ENCODE measurements around the gene MYH9. TPM values are rescaled to one million over a fixed set of nuclear protein-coding genes. Genes with fewer than 3 reads are reported as not detected.

MYH9 gene
- polyA plus RNA-seq, 1 donor from 2014 or later, result 7.1 TPM

DNA sequence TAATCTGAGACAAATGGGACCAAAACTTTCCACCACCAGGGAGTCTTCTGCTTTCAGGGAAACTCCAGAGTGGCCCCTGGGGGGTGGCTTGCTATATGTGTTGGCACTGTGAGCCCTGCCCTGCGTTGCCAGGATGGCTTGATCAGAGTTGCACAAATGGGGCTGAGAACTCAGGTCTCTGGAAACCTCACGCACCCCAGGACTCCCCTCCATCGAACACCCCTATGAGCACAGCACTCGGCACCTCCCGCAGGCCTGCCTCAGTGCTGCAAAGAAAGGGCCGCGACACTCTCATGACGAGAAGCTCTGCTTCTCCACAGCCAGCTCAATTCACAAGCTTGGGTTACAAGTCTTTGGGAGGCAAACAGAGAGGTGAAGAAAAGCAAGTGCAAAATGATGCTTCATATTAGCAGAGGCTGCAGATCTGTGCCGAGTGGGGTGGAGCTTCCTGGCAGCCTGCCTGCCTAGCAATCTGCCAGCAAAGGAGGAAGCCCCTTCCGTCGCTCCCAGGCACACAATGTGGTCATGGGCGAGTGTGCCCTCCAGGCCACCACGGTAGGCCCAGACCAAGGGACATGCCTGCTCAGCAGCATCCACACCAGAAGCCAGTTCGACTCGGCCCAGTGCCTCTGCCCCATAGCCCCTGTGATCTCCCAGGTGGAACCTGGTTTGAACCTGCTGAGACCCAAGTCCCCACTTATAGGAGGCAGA is 55.7 kb downstream of the MYH9 start:
- Histone ChIP-seq H3K27ac (ENCODE audit: low read length) (no peak overlapping the region), H3K36me3 (ENCODE audit: insufficient read depth, low read length) (no peaks in the 10 kb centered on the region), H3K9me3 (ENCODE audit: low read length) (no peaks in the 10 kb centered on the region), H3K9me2 (ENCODE audit: insufficient read depth, low read length) (no peaks in the 10 kb centered on the region), H3K4me3 (ENCODE audit: low read length) (no peak overlapping the region), H3K4me2 (ENCODE audit: low read length) (no peak overlapping the region), H3K9ac (ENCODE audit: low read length) (no peak overlapping the region), H3F3A (ENCODE audit: insufficient read depth, low read length, poor library complexity, severe bottlenecking) (no peaks in the 10 kb centered on the region), H3K27me3 (ENCODE audit: insufficient read depth, low read depth, low read length) (no peaks in the 10 kb centered on the region), H3K79me2 (replicated peaks; ENCODE audit: insufficient read depth, low read length) (no peaks in the 10 kb centered on the region), H2AFZ (ENCODE audit: low read depth, low read length) (no peak overlapping the region), H4K20me1 (ENCODE audit: insufficient read depth) (no peaks in the 10 kb centered on the region)
- TF ChIP-seq, protein P1, sequence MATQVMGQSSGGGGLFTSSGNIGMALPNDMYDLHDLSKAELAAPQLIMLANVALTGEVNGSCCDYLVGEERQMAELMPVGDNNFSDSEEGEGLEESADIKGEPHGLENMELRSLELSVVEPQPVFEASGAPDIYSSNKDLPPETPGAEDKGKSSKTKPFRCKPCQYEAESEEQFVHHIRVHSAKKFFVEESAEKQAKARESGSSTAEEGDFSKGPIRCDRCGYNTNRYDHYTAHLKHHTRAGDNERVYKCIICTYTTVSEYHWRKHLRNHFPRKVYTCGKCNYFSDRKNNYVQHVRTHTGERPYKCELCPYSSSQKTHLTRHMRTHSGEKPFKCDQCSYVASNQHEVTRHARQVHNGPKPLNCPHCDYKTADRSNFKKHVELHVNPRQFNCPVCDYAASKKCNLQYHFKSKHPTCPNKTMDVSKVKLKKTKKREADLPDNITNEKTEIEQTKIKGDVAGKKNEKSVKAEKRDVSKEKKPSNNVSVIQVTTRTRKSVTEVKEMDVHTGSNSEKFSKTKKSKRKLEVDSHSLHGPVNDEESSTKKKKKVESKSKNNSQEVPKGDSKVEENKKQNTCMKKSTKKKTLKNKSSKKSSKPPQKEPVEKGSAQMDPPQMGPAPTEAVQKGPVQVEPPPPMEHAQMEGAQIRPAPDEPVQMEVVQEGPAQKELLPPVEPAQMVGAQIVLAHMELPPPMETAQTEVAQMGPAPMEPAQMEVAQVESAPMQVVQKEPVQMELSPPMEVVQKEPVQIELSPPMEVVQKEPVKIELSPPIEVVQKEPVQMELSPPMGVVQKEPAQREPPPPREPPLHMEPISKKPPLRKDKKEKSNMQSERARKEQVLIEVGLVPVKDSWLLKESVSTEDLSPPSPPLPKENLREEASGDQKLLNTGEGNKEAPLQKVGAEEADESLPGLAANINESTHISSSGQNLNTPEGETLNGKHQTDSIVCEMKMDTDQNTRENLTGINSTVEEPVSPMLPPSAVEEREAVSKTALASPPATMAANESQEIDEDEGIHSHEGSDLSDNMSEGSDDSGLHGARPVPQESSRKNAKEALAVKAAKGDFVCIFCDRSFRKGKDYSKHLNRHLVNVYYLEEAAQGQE (IDR thresholded peaks at IDR 0.05; ENCODE audit: borderline replicate concordance), result no peak
- TF ChIP-seq RAD21 (conservative IDR thresholded peaks at IDR 0.05) (no peak), POLR2AphosphoS5 (IDR thresholded peaks at IDR 0.05) (no peak), MXI1 (conservative IDR thresholded peaks at IDR 0.05; ENCODE audit: poor library complexity, severe bottlenecking) (no peak), EP300 (conservative IDR thresholded peaks at IDR 0.05; ENCODE audit: poor library complexity, severe bottlenecking) (no peak), TAF1 (IDR thresholded peaks at IDR 0.05; ENCODE audit: low read depth) (no peak), EZH2 (IDR thresholded peaks at IDR 0.05; ENCODE audit: borderline replicate concordance, insufficient read depth, low read length, poor library complexity, severe bottlenecking) (no peak)
- TF ChIP-seq, protein P2, sequence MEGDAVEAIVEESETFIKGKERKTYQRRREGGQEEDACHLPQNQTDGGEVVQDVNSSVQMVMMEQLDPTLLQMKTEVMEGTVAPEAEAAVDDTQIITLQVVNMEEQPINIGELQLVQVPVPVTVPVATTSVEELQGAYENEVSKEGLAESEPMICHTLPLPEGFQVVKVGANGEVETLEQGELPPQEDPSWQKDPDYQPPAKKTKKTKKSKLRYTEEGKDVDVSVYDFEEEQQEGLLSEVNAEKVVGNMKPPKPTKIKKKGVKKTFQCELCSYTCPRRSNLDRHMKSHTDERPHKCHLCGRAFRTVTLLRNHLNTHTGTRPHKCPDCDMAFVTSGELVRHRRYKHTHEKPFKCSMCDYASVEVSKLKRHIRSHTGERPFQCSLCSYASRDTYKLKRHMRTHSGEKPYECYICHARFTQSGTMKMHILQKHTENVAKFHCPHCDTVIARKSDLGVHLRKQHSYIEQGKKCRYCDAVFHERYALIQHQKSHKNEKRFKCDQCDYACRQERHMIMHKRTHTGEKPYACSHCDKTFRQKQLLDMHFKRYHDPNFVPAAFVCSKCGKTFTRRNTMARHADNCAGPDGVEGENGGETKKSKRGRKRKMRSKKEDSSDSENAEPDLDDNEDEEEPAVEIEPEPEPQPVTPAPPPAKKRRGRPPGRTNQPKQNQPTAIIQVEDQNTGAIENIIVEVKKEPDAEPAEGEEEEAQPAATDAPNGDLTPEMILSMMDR (IDR thresholded peaks at IDR 0.05; ENCODE audit: poor library complexity, severe bottlenecking), result no peak

DNA sequence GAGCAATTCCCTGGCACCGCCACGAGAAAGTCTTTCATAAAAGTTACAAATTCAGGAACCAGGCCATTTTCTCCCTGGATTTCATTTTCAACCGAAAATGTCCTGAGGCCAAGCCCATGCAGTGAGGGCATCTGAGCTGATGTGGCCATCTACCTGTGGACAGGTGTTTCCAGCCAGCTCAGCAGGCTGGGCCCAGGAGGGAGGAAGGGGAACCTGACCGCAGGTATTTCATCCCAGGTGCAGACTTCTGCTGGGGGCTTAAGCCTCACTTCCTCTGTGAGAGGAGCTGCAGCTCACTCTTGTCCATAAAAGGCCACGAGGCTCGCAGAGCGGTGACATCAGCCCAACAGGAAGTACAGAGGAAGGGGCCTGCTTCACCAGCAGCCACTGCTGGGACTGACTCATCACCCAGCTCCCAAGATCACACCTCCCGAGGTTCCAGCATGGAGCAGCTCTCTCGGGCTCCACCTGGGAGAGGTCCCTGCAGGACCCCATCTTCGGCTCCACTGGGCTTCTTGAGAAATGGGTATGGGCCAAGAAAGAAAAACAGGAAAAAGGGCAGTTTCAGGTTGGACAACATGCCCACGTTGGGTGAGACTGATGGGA is 56.4 kb downstream of the MYH9 start:
- H3K9ac ChIP-seq (ENCODE audit: low read length), result no peak overlapping the region
- no peak for TF ChIP-seq RAD21 (conservative IDR thresholded peaks at IDR 0.05)
- TF ChIP-seq EP300 (conservative IDR thresholded peaks at IDR 0.05; ENCODE audit: poor library complexity, severe bottlenecking), result no peak
- TF ChIP-seq POLR2AphosphoS5 (IDR thresholded peaks at IDR 0.05), result no peak
- TF ChIP-seq, protein P2 (IDR thresholded peaks at IDR 0.05; ENCODE audit: poor library complexity, severe bottlenecking), result no peak
- no peak for TF ChIP-seq SMC3 (conservative IDR thresholded peaks at IDR 0.05; ENCODE audit: poor library complexity)
- TF ChIP-seq MXI1 (conservative IDR thresholded peaks at IDR 0.05; ENCODE audit: poor library complexity, severe bottlenecking), result no peak
- TF ChIP-seq EZH2 (IDR thresholded peaks at IDR 0.05; ENCODE audit: borderline replicate concordance, insufficient read depth, low read length, poor library complexity, severe bottlenecking), result no peak
- no peak for TF ChIP-seq TAF1 (IDR thresholded peaks at IDR 0.05; ENCODE audit: low read depth)

More for the DNA sequence above, 56.4 kb downstream of the MYH9 start:
- Histone ChIP-seq H3K27ac (ENCODE audit: low read length) (no peak overlapping the region), H4K20me1 (ENCODE audit: insufficient read depth) (no peaks in the 10 kb centered on the region), H3K9me2 (ENCODE audit: insufficient read depth, low read length) (no peaks in the 10 kb centered on the region), H3F3A (ENCODE audit: insufficient read depth, low read length, poor library complexity, severe bottlenecking) (no peaks in the 10 kb centered on the region), H3K27me3 (ENCODE audit: insufficient read depth, low read depth, low read length) (no peaks in the 10 kb centered on the region), H2AFZ (ENCODE audit: low read depth, low read length) (no peak overlapping the region), H3K79me2 (replicated peaks; ENCODE audit: insufficient read depth, low read length) (no peaks in the 10 kb centered on the region), H3K9me3 (ENCODE audit: low read length) (no peaks in the 10 kb centered on the region), H3K36me3 (ENCODE audit: insufficient read depth, low read length) (no peaks in the 10 kb centered on the region), H3K4me3 (ENCODE audit: low read length) (no peak overlapping the region), H3K4me2 (ENCODE audit: low read length) (no peak overlapping the region)
